NCI-H1092 (cell line): ENCODE measurements around the gene TMEM43.
A peak's percentile ranks its signal among the peaks of the same experiment; 100 is the strongest.
"Not testable (repeated sequence)": the region's sequence is repeated elsewhere in the genome, so short reads cannot be mapped to it uniquely, and the experiment has no call there.

Experiments used
- DNase-seq: peaks from one replicate; lab custom pipeline; 2025; lab: John Stamatoyannopoulos, UW

The TMEM43 gene

GRCh38 chr3:14124615-14125192 lies at the start of gene TMEM43, which contains the start of gene CHCHD4:
Gene TMEM43 (plus strand): TSS chr3:14125052. CDS start chr3:14125194, 142 bp downstream.
Gene CHCHD4 (minus strand): TSS chr3:14124870. CDS start chr3:14124676, 194 bp downstream.
- DNase-seq, result peak; percentile 97

GRCh38 chr3:14075233-14075632 lies 49.6 kb upstream of the TMEM43 start:
- DNase-seq, result not testable (repeated sequence)

- DNase-seq, result no peak
Measured at GRCh38 chr3:14077310-14077709, 47.5 kb upstream of the TMEM43 start.

GRCh38 chr3:14082108-14082657 lies 42.7 kb upstream of the TMEM43 start:
- no peak for DNase-seq

- DNase-seq, result not testable (repeated sequence)
Measured at GRCh38 chr3:14087461-14087860, 37.4 kb upstream of the TMEM43 start.

- DNase-seq, result not testable (repeated sequence)
Measured at GRCh38 chr3:14091959-14092358, 32.9 kb upstream of the TMEM43 start.

GRCh38 chr3:14092464-14092863 lies 32.4 kb upstream of the TMEM43 start:
- DNase-seq, result no peak

- no peak for DNase-seq
Measured at GRCh38 chr3:14093831-14094230, 31.0 kb upstream of the TMEM43 start.

GRCh38 chr3:14096742-14097141 lies 28.1 kb upstream of the TMEM43 start:
- DNase-seq, result no peak

- DNase-seq, result no peak
Measured at GRCh38 chr3:14097616-14098391, 27.0 kb upstream of the TMEM43 start.

GRCh38 chr3:14109821-14110220 lies 15.0 kb upstream of the TMEM43 start:
- not testable (repeated sequence) for DNase-seq

GRCh38 chr3:14110699-14111098 lies 14.2 kb upstream of the TMEM43 start:
- no peak for DNase-seq

- DNase-seq, result no peak
Measured at GRCh38 chr3:14113965-14114635, 10.8 kb upstream of the TMEM43 start.

GRCh38 chr3:14117468-14118399 lies 7.1 kb upstream of the TMEM43 start:
- DNase-seq, result no peak

GRCh38 chr3:14118400-14119381 lies 6.2 kb upstream of the TMEM43 start:
- no peak for DNase-seq

- DNase-seq, result no peak
Measured at GRCh38 chr3:14119651-14120050, 5.2 kb upstream of the TMEM43 start.

GRCh38 chr3:14120111-14120920 lies 4.5 kb upstream of the TMEM43 start:
- no peak for DNase-seq

GRCh38 chr3:14120921-14121448 lies 3.9 kb upstream of the TMEM43 start:
- not testable (repeated sequence) for DNase-seq

- no peak for DNase-seq
Measured at GRCh38 chr3:14121859-14122258, 3.0 kb upstream of the TMEM43 start.
